HL-60 (cell line): ENCODE data around the gene CHRDL2. TPM values are rescaled to one million over a fixed set of nuclear protein-coding genes. Genes with fewer than 3 reads are reported as not detected.

Source experiments
- DNase-seq, 2 experiments: peaks; one replicate each; pipeline ENCODE4 v3.0.0-alpha.2; 2010 to 2020; ENCODE audit warnings: low read depth in 1 of 2, low spot score in 1 of 2
- H3K27ac ChIP-seq: fragments of 250-450 bp; sonication (Bioruptor Pico); replicated peaks from 2 replicates; pipeline ENCODE4 v1.5.1; 2020; ENCODE audit warnings: mild to moderate bottlenecking, moderate library complexity
- H3K27me3 ChIP-seq: fragments of 250-450 bp; sonication (Bioruptor Pico); 2 replicates; pipeline ENCODE4 v1.5.1; 2021; ENCODE audit warnings: mild to moderate bottlenecking, moderate library complexity; ENCODE audit not compliant: insufficient read depth, poor library complexity, severe bottlenecking
- H3K4me3 ChIP-seq: replicated peaks from 2 replicates; pipeline ENCODE4 v1.5.1; 2011; ENCODE audit warnings: mild to moderate bottlenecking, control low read depth, low read length; ENCODE audit not compliant: insufficient read depth
- GABPA ChIP-seq: IDR thresholded peaks from 2 replicates; pipeline ENCODE4 v1.6.1; 2012; ENCODE audit warnings: low read depth
- POLR2AphosphoS5 ChIP-seq: IDR thresholded peaks from 2 replicates; pipeline ENCODE4 v1.6.1; 2012; ENCODE audit warnings: low read depth
- SPI1 ChIP-seq: IDR thresholded peaks from 2 replicates; pipeline ENCODE4 v1.6.1; 2012; ENCODE audit warnings: low read depth, mild to moderate bottlenecking, borderline replicate concordance
- microRNA-seq: library from miRNA; unstranded; fragments of <30 nt; microRNA quantifications from one replicate; pipeline ENCODE4, GENCODE V29; 2018
- TF ChIP-seq, protein P1 (sequence below): IDR thresholded peaks from 2 replicates; pipeline ENCODE4 v1.6.1; 2012; ENCODE audit warnings: low read depth; ENCODE audit not compliant: insufficient replicate concordance
- TF ChIP-seq, protein P2 (sequence below): IDR thresholded peaks from one replicate; pipeline ENCODE4 v1.5.1; 2011; ENCODE audit warnings: low read length, control low read depth, inconsistent platforms; ENCODE audit not compliant: insufficient read depth

The CHRDL2 gene

DNA sequence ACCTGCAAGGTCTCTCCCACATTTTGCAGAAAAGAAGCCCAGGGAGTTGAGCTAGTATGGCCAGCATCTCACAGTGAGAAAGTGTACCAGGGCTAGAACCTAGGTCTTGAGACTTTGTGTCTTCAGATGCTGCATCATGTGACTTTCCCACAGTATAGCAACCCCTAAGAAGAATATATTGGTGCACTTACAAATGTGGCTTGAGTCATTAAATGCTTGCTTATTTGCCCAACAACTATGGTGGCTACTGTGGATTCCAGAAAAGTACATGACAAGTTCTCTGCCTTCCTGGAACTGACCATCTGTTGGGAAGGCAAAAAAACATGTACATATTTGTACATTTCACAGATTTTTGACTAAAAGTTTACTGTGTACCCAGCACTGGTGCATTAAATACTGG lies 83.8 kb downstream of the CHRDL2 start:
- Histone ChIP-seq H3K4me3 (no peak overlapping the region), H3K27me3 (no peaks in the 10 kb centered on the region), H3K27ac (no peak overlapping the region)
- no peak for DNase-seq
- TF ChIP-seq, protein P1, sequence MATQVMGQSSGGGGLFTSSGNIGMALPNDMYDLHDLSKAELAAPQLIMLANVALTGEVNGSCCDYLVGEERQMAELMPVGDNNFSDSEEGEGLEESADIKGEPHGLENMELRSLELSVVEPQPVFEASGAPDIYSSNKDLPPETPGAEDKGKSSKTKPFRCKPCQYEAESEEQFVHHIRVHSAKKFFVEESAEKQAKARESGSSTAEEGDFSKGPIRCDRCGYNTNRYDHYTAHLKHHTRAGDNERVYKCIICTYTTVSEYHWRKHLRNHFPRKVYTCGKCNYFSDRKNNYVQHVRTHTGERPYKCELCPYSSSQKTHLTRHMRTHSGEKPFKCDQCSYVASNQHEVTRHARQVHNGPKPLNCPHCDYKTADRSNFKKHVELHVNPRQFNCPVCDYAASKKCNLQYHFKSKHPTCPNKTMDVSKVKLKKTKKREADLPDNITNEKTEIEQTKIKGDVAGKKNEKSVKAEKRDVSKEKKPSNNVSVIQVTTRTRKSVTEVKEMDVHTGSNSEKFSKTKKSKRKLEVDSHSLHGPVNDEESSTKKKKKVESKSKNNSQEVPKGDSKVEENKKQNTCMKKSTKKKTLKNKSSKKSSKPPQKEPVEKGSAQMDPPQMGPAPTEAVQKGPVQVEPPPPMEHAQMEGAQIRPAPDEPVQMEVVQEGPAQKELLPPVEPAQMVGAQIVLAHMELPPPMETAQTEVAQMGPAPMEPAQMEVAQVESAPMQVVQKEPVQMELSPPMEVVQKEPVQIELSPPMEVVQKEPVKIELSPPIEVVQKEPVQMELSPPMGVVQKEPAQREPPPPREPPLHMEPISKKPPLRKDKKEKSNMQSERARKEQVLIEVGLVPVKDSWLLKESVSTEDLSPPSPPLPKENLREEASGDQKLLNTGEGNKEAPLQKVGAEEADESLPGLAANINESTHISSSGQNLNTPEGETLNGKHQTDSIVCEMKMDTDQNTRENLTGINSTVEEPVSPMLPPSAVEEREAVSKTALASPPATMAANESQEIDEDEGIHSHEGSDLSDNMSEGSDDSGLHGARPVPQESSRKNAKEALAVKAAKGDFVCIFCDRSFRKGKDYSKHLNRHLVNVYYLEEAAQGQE: no peak
- TF ChIP-seq SPI1: no peak
- TF ChIP-seq POLR2AphosphoS5: no peak
- TF ChIP-seq, protein P2, sequence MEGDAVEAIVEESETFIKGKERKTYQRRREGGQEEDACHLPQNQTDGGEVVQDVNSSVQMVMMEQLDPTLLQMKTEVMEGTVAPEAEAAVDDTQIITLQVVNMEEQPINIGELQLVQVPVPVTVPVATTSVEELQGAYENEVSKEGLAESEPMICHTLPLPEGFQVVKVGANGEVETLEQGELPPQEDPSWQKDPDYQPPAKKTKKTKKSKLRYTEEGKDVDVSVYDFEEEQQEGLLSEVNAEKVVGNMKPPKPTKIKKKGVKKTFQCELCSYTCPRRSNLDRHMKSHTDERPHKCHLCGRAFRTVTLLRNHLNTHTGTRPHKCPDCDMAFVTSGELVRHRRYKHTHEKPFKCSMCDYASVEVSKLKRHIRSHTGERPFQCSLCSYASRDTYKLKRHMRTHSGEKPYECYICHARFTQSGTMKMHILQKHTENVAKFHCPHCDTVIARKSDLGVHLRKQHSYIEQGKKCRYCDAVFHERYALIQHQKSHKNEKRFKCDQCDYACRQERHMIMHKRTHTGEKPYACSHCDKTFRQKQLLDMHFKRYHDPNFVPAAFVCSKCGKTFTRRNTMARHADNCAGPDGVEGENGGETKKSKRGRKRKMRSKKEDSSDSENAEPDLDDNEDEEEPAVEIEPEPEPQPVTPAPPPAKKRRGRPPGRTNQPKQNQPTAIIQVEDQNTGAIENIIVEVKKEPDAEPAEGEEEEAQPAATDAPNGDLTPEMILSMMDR: no peak
- no peak for TF ChIP-seq GABPA

DNA sequence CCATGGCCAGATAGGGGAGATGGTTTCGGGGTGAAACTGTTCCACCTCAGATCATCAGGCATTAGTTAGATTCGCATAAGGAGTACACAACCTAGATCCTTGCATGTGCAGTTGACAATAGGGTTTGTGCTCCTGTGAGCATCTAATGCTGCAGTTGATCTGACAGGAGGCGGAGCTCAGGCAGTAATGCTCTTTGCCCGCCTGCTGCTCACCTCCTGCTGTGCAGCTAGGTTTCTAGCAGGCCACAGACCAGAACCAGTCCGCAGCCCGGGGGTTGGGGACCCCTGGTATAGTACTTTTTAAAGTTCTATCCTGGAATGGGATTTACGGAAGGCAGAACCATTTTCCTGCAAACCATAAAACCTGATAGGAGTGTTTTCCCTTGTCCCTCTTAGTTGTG lies 84.3 kb downstream of the CHRDL2 start:
- no peak for DNase-seq
- H3K27ac ChIP-seq: no peak overlapping the region
- no peak overlapping the region for H3K4me3 ChIP-seq
- no peaks in the 10 kb centered on the region for H3K27me3 ChIP-seq
- TF ChIP-seq, protein P2: no peak
- TF ChIP-seq, protein P1: no peak
- TF ChIP-seq GABPA: no peak
- TF ChIP-seq SPI1: no peak
- no peak for TF ChIP-seq POLR2AphosphoS5

Small RNA genes within 50 kb of the gene (microRNA-seq; reads per million reads assigned to microRNA genes)
- not detected for gene MIR4696
